HEK293 (cell line): ENCODE data around the gene KIF25.

Experiments
- CTCF ChIA-PET: fragments of 350-600 bp; formaldehyde crosslinking; extraction: SDS; loops from one replicate; lab custom pipeline; 2021; ENCODE audit warnings: antibody characterized with exemption; lab: Yijun Ruan, JAX
- POLR2A ChIA-PET: fragments of 300-600 bp; formaldehyde crosslinking; extraction: SDS; loops from one replicate; lab custom pipeline; 2020; ENCODE audit warnings: antibody characterized with exemption, inconsistent platforms; lab: Yijun Ruan, JAX
- H3K27ac ChIP-seq: fragments of 200-500 bp; sonication (Bioruptor generic); 2 replicates; pipeline ENCODE4 v1.5.1; 2014; ENCODE audit warnings: low read depth, low read length, control low read depth, inconsistent platforms; ENCODE audit errors: extremely low read depth
- H3K36me3 ChIP-seq, 2 experiments: fragments of 200-500 bp in 1 of 2; sonication (Bioruptor generic) in 1 of 2; 1 replicate in 1 of 2; 2 replicates in 1 of 2; pipeline ENCODE4 v1.5.1; 2014 to 2017; ENCODE audit warnings: inconsistent platforms in 2 of 2, low read length in 2 of 2; ENCODE audit not compliant: control insufficient read depth in 2 of 2, insufficient read depth in 1 of 2
- H3K4me1 ChIP-seq: fragments of 200-500 bp; sonication (Bioruptor generic); 2 replicates; pipeline ENCODE4 v1.5.1; 2014; ENCODE audit warnings: mild to moderate bottlenecking, low read length, inconsistent platforms; ENCODE audit not compliant: control insufficient read depth, insufficient read depth
- H3K4me3 ChIP-seq: 2 replicates; pipeline ENCODE4 v1.5.1; 2011; ENCODE audit warnings: low read depth, mild to moderate bottlenecking, control low read depth, low read length, moderate library complexity
- H3K9me3 ChIP-seq: fragments of 200-500 bp; sonication (Bioruptor generic); 2 replicates; pipeline ENCODE4 v1.5.1; 2014; ENCODE audit warnings: low read depth, low read length, inconsistent platforms; ENCODE audit not compliant: control insufficient read depth, insufficient read depth
- BCL11B ChIP-seq: fragments of 450-650 bp; formaldehyde crosslinking; IDR thresholded peaks from 2 replicates; pipeline ENCODE4 v1.5.1; 2016; ENCODE audit warnings: low read depth, missing biosample characterization, missing genetic modification characterization
- HOXA7 ChIP-seq: sonication (generic); formaldehyde crosslinking; IDR thresholded peaks from 2 replicates; pipeline ENCODE4 v1.8.1; 2022; ENCODE audit warnings: missing genetic modification reagents, borderline replicate concordance
- HOXC10 ChIP-seq: sonication (generic); formaldehyde crosslinking; IDR thresholded peaks from 2 replicates; pipeline ENCODE4 v1.8.1; 2023; ENCODE audit warnings: mild to moderate bottlenecking, missing genetic modification reagents
- KLF9 ChIP-seq: fragments of 450-650 bp; formaldehyde crosslinking; IDR thresholded peaks from 2 replicates; pipeline ENCODE4 v1.5.1; 2016; ENCODE audit warnings: missing biosample characterization, missing genetic modification characterization, low read depth
- MEIS1 ChIP-seq: sonication (generic); formaldehyde crosslinking; IDR thresholded peaks from 2 replicates; pipeline ENCODE4 v1.8.1; 2022; ENCODE audit warnings: missing genetic modification reagents, mild to moderate bottlenecking, borderline replicate concordance
- YY1 ChIP-seq: fragments of 450-650 bp; formaldehyde crosslinking; IDR thresholded peaks from 2 replicates; pipeline ENCODE4 v1.5.1; 2018; ENCODE audit warnings: missing biosample characterization, missing genetic modification characterization
- ZBTB21 ChIP-seq: fragments of 450-650 bp; formaldehyde crosslinking; IDR thresholded peaks from 2 replicates; pipeline ENCODE4 v1.5.1; 2017; ENCODE audit warnings: missing biosample characterization, missing genetic modification characterization
- ZEB2 ChIP-seq: fragments of 450-650 bp; formaldehyde crosslinking; IDR thresholded peaks from 2 replicates; pipeline ENCODE4 v1.5.1; 2016; ENCODE audit warnings: missing biosample characterization, missing genetic modification characterization
- ZNF132 ChIP-seq: fragments of 450-650 bp; formaldehyde crosslinking; IDR thresholded peaks from 2 replicates; pipeline ENCODE4 v1.5.1; 2017; ENCODE audit warnings: missing biosample characterization, missing genetic modification characterization, borderline replicate concordance
- ZNF184 ChIP-seq: fragments of 450-650 bp; IDR thresholded peaks from 2 replicates; pipeline ENCODE4 v1.5.1; 2018; ENCODE audit warnings: missing biosample characterization, mild to moderate bottlenecking, missing genetic modification characterization
- ZNF202 ChIP-seq: fragments of 450-650 bp; formaldehyde crosslinking; IDR thresholded peaks from 2 replicates; pipeline ENCODE4 v1.5.1; 2016; ENCODE audit warnings: missing biosample characterization, missing genetic modification characterization, borderline replicate concordance
- ZNF266 ChIP-seq: fragments of 450-650 bp; formaldehyde crosslinking; IDR thresholded peaks from 2 replicates; pipeline ENCODE4 v1.5.1; 2016; ENCODE audit warnings: missing biosample characterization, missing genetic modification characterization, low read depth
- ZNF324 ChIP-seq: fragments of 450-650 bp; formaldehyde crosslinking; IDR thresholded peaks from 2 replicates; pipeline ENCODE4 v1.5.1; 2016; ENCODE audit warnings: missing biosample characterization, missing genetic modification characterization
- ZNF394 ChIP-seq: fragments of 450-650 bp; formaldehyde crosslinking; IDR thresholded peaks from 2 replicates; pipeline ENCODE4 v1.5.1; 2016; ENCODE audit warnings: missing biosample characterization, missing genetic modification characterization, mild to moderate bottlenecking, moderate library complexity, borderline replicate concordance
- ZNF404 ChIP-seq: fragments of 450-650 bp; formaldehyde crosslinking; IDR thresholded peaks from 2 replicates; pipeline ENCODE4 v1.5.1; 2017; ENCODE audit warnings: missing biosample characterization, missing genetic modification characterization
- TF ChIP-seq, protein P1 (sequence below): fragments of 450-650 bp; formaldehyde crosslinking; IDR thresholded peaks from 2 replicates; pipeline ENCODE4 v1.5.1; 2016; ENCODE audit warnings: missing biosample characterization, missing genetic modification characterization, low read depth
- TF ChIP-seq, protein P2 (sequence below): fragments of 450-650 bp; formaldehyde crosslinking; IDR thresholded peaks from 2 replicates; pipeline ENCODE4 v1.5.1; 2016; ENCODE audit warnings: missing biosample characterization, missing genetic modification characterization
- TF ChIP-seq, protein P3 (sequence below): fragments of 450-650 bp; formaldehyde crosslinking; optimal IDR thresholded peaks from 2 replicates; pipeline ENCODE3; 2016; ENCODE audit warnings: missing biosample characterization, mild to moderate bottlenecking, missing genetic modification characterization
- TF ChIP-seq, protein P4 (sequence below): fragments of 450-650 bp; IDR thresholded peaks from 2 replicates; pipeline ENCODE4 v1.5.1; 2018; ENCODE audit warnings: missing biosample characterization, missing genetic modification characterization
- TF ChIP-seq, protein P5 (sequence below): fragments of 450-650 bp; formaldehyde crosslinking; IDR thresholded peaks from 2 replicates; pipeline ENCODE4 v1.5.1; 2017; ENCODE audit warnings: missing biosample characterization, missing genetic modification characterization
- TF ChIP-seq, protein P6 (sequence below): fragments of 450-650 bp; formaldehyde crosslinking; IDR thresholded peaks from 2 replicates; pipeline ENCODE4 v1.5.1; 2017; ENCODE audit warnings: missing biosample characterization, missing genetic modification characterization
- TF ChIP-seq, protein P7 (sequence below): fragments of 450-650 bp; formaldehyde crosslinking; IDR thresholded peaks from 2 replicates; pipeline ENCODE4 v1.5.1; 2016; ENCODE audit warnings: missing biosample characterization, missing genetic modification characterization

Gene KIF25

DNA sequence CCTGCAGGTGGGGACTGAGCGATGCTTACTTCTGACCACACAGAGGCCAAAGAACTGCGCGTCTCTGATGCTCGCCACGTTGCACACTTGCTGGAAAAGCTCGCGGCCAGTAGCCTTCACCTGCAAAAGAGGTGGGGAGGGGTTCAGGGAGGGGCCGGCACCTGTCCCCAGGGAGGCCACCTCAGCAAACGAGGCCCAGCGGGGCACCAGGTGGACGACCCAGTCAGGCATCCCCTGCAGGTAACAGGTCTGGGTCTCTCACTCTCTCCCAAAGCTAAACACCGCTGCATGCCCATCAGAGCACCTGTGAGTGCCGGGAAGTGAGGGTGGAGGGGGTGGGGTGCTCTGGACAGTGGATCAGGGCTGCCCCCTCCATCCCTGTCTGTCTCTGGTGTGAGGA, 77.7 kb downstream of the KIF25 start (continued):
- TF ChIP-seq, protein P1, sequence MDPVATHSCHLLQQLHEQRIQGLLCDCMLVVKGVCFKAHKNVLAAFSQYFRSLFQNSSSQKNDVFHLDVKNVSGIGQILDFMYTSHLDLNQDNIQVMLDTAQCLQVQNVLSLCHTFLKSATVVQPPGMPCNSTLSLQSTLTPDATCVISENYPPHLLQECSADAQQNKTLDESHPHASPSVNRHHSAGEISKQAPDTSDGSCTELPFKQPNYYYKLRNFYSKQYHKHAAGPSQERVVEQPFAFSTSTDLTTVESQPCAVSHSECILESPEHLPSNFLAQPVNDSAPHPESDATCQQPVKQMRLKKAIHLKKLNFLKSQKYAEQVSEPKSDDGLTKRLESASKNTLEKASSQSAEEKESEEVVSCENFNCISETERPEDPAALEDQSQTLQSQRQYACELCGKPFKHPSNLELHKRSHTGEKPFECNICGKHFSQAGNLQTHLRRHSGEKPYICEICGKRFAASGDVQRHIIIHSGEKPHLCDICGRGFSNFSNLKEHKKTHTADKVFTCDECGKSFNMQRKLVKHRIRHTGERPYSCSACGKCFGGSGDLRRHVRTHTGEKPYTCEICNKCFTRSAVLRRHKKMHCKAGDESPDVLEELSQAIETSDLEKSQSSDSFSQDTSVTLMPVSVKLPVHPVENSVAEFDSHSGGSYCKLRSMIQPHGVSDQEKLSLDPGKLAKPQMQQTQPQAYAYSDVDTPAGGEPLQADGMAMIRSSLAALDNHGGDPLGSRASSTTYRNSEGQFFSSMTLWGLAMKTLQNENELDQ (tag by site-specific recombination), result no peak
- TF ChIP-seq, protein P2, sequence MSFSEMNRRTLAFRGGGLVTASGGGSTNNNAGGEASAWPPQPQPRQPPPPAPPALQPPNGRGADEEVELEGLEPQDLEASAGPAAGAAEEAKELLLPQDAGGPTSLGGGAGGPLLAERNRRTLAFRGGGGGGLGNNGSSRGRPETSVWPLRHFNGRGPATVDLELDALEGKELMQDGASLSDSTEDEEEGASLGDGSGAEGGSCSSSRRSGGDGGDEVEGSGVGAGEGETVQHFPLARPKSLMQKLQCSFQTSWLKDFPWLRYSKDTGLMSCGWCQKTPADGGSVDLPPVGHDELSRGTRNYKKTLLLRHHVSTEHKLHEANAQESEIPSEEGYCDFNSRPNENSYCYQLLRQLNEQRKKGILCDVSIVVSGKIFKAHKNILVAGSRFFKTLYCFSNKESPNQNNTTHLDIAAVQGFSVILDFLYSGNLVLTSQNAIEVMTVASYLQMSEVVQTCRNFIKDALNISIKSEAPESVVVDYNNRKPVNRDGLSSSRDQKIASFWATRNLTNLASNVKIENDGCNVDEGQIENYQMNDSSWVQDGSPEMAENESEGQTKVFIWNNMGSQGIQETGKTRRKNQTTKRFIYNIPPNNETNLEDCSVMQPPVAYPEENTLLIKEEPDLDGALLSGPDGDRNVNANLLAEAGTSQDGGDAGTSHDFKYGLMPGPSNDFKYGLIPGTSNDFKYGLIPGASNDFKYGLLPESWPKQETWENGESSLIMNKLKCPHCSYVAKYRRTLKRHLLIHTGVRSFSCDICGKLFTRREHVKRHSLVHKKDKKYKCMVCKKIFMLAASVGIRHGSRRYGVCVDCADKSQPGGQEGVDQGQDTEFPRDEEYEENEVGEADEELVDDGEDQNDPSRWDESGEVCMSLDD, result no peak

DNA sequence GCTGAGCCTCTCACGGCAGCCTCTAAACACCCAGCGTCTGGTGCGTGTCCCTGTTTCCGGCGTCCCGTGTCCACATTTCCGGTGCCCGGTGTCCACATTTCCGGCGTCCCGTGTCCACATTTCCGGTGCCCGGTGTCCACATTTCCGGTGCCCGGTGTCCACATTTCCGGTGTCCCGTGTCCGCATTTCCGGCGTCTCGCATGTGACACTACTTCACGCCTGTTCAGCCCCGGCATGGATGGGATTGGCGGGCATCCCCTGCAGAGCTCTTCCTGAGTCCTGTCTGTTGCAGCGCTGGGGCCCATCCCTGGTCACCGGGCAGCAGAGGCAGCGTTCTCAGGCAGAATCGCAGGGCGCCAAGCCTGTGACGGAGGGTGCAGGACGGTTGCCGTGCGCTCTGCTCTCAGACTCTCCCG, 78.3 kb downstream of the KIF25 start:
- H3K9me3 ChIP-seq, result no peaks in the 10 kb centered on the region
- no peak overlapping the region for H3K27ac ChIP-seq
- no peak overlapping the region for H3K4me3 ChIP-seq
- POLR2A ChIA-PET, result no interaction called here
- no peaks in the 10 kb centered on the region for H3K4me1 ChIP-seq
- CTCF ChIA-PET, result no interaction called here
- TF ChIP-seq ZNF394 (tag by site-specific recombination) (no peak), ZBTB21 (tag by site-specific recombination) (no peak), ZNF132 (no peak), BCL11B (tag by site-specific recombination) (no peak), ZNF184 (tag by site-specific recombination) (no peak), ZNF266 (tag by site-specific recombination) (no peak), ZNF324 (tag by site-specific recombination) (no peak), MEIS1 (CRISPR knock-in tag) (no peak), KLF9 (tag by site-specific recombination) (no peak), ZEB2 (no peak), YY1 (tag by site-specific recombination) (no peak), HOXA7 (no peak), HOXC10 (CRISPR knock-in tag) (no peak), ZNF202 (tag by site-specific recombination) (no peak), ZNF404 (tag by site-specific recombination) (no peak)
- TF ChIP-seq, protein P3, sequence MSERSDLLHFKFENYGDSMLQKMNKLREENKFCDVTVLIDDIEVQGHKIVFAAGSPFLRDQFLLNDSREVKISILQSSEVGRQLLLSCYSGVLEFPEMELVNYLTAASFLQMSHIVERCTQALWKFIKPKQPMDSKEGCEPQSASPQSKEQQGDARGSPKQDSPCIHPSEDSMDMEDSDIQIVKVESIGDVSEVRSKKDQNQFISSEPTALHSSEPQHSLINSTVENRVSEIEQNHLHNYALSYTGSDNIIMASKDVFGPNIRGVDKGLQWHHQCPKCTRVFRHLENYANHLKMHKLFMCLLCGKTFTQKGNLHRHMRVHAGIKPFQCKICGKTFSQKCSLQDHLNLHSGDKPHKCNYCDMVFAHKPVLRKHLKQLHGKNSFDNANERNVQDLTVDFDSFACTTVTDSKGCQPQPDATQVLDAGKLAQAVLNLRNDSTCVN (tag by site-specific recombination), result no peak
- TF ChIP-seq, protein P4, sequence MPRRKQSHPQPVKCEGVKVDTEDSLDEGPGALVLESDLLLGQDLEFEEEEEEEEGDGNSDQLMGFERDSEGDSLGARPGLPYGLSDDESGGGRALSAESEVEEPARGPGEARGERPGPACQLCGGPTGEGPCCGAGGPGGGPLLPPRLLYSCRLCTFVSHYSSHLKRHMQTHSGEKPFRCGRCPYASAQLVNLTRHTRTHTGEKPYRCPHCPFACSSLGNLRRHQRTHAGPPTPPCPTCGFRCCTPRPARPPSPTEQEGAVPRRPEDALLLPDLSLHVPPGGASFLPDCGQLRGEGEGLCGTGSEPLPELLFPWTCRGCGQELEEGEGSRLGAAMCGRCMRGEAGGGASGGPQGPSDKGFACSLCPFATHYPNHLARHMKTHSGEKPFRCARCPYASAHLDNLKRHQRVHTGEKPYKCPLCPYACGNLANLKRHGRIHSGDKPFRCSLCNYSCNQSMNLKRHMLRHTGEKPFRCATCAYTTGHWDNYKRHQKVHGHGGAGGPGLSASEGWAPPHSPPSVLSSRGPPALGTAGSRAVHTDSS (tag by site-specific recombination), result no peak
- TF ChIP-seq, protein P5, sequence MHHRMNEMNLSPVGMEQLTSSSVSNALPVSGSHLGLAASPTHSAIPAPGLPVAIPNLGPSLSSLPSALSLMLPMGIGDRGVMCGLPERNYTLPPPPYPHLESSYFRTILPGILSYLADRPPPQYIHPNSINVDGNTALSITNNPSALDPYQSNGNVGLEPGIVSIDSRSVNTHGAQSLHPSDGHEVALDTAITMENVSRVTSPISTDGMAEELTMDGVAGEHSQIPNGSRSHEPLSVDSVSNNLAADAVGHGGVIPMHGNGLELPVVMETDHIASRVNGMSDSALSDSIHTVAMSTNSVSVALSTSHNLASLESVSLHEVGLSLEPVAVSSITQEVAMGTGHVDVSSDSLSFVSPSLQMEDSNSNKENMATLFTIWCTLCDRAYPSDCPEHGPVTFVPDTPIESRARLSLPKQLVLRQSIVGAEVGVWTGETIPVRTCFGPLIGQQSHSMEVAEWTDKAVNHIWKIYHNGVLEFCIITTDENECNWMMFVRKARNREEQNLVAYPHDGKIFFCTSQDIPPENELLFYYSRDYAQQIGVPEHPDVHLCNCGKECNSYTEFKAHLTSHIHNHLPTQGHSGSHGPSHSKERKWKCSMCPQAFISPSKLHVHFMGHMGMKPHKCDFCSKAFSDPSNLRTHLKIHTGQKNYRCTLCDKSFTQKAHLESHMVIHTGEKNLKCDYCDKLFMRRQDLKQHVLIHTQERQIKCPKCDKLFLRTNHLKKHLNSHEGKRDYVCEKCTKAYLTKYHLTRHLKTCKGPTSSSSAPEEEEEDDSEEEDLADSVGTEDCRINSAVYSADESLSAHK, result no peak
- TF ChIP-seq, protein P6, sequence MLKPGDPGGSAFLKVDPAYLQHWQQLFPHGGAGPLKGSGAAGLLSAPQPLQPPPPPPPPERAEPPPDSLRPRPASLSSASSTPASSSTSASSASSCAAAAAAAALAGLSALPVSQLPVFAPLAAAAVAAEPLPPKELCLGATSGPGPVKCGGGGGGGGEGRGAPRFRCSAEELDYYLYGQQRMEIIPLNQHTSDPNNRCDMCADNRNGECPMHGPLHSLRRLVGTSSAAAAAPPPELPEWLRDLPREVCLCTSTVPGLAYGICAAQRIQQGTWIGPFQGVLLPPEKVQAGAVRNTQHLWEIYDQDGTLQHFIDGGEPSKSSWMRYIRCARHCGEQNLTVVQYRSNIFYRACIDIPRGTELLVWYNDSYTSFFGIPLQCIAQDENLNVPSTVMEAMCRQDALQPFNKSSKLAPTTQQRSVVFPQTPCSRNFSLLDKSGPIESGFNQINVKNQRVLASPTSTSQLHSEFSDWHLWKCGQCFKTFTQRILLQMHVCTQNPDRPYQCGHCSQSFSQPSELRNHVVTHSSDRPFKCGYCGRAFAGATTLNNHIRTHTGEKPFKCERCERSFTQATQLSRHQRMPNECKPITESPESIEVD (tag by site-specific recombination), result no peak
- TF ChIP-seq, protein P7, sequence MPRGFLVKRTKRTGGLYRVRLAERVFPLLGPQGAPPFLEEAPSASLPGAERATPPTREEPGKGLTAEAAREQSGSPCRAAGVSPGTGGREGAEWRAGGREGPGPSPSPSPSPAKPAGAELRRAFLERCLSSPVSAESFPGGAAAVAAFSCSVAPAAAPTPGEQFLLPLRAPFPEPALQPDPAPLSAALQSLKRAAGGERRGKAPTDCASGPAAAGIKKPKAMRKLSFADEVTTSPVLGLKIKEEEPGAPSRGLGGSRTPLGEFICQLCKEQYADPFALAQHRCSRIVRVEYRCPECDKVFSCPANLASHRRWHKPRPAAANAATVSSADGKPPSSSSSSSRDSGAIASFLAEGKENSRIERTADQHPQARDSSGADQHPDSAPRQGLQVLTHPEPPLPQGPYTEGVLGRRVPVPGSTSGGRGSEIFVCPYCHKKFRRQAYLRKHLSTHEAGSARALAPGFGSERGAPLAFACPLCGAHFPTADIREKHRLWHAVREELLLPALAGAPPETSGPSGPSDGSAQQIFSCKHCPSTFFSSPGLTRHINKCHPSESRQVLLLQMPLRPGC (tag by site-specific recombination), result no peak
- TF ChIP-seq, all 188 proteins: peak for 0
- H3K36me3 ChIP-seq, result no peaks in the 10 kb centered on the region
